Activated gamma-delta T cell (primary cell): Measurements from ENCODE around the gene RUNDC3A.
"Not testable (repeated sequence)": the region's sequence is repeated elsewhere in the genome, so short reads cannot be mapped to it uniquely, and the experiment has no call there.

Experiments used
- DNase-seq: peaks from one replicate; lab custom pipeline; 2025; lab: John Stamatoyannopoulos, UW

The RUNDC3A gene

DNA sequence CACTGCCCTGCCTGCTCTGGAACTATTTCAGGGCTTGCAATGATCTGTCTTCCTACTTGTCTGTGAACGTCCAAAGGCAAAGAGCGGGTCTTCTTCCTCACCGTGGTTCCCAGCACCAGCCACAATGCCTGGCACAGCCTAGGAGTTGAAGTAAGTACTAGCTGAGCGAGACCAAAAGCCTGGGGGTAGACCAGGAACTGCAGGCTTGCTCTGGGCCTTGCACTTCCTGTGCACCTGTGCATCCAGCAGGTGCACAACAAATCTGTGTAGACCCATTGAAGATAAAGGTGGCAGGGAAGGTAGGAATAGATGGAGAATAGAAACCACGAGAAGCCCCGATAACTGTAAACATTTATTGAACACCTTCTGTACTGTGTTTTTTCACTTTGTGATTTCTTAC, 50.6 kb downstream of the RUNDC3A start:
- DNase-seq, result no peak

DNA sequence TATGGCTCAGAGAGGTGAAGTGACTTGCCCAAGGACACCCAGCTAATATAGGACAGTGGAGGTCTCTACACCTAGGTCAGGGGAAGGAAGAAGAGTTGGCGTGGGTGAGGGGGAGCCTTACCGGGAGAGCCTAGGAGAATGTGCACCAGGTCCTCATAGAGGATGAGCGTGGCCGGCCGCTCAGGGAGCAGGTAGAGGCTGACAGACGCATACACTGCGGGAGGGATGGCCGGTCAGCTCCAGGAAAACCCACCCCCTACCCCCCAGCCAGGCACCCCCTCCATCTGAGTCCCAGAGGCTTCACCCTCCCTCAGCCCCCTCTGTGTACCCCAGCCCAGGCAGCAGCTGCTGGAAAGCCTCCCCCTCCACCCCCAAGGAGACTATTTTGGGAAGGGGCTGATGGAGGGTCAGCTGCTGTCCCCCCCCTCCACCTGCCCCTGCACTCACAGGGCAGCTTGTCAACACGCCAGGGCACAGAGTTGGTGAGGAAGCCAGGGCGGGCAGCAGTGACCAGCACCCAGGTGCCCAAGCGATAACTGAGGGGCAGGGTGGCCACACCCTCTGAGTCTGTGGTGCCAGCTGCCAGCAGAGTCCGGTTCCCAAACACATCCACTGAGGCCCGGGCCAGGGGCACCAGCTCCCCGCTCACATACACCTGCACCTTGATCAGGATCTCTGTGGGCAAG, 51.2 kb downstream of the RUNDC3A start:
- DNase-seq, result no peak

DNA sequence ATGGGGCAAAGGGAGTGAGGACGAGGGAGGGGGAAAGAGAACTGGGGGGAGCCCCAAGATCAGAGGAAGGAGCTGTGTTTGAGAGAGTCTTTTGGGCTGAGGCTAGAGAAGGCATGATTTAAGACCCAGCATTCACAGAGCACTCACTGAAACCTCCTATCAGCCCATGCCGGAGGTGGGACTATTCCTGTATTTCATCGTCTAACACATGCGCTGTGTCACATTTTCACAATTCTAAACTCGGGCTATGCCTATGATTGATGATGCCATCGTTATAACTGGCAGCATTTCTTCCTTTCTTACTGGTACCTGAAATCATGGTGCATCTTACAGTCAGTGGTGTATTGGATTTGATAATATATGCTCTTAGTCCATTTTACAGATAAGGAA, 51.7 kb downstream of the RUNDC3A start:
- DNase-seq, result no peak

DNA sequence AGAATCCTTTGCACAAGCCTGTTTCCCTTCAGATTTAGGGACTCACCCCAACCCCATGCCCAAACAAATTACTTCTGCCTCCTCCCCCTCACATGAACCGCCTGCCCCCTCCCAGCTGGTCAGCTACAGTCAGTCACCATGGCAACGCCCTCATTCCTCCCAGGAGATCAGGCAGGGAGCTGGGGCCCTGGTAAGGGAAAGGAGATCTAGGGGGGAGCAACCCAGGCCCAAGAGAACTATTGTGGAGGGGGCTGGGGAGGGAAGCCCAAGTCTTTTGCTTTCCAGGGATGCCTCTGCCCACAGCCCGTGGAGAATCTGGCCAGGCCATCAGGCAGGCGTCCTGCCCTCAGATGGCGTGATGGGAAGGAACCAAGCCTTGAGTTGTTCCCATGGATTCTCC, 52.4 kb downstream of the RUNDC3A start:
- DNase-seq, result no peak

DNA sequence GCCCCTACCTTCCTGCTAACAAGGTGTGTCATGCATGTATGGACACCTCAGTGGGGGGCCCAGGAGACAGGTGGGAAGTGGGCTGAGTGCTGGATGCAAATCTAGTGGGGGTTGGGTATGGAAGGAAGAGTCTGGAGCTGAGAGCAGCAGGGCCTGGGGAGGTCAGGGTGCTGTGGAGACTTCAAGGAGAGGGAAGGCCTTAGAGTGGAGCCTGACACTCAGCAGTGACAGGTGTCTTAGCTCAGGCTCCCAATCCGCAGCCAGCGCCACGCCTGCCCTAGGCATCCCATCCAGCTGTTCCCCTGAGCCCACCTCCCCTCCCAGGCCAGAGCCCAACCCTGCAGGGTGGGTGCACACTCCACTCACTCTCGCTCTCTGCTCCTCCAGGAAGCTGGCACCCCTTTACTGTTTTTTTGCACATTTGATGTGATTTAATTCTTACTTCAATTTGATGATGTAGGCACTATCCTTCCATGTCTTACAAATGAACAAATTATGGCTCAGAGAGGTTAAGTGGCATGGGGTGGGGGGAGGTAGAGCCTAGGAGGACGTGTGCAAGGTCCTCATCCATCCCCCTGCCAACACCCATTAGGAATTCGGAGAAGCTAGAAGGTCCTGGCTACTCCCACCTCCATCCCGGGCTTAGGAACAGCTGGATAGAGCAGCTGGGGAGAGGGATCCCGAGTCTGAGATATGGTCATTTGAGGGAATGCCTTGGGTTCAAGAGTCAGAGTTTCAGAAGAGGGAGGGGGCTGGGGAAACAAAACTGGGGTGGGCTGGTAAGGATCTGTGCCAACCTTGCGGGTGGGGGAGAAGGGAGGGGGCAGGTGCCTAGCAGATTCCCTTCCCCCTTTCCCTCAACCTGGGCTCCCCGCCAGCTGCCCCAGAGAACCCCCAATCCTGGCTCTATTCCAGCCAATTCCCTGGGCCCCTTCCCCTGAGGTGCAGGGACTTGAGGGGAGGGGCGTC, 53.2 kb downstream of the RUNDC3A start:
- no peak for DNase-seq

DNA sequence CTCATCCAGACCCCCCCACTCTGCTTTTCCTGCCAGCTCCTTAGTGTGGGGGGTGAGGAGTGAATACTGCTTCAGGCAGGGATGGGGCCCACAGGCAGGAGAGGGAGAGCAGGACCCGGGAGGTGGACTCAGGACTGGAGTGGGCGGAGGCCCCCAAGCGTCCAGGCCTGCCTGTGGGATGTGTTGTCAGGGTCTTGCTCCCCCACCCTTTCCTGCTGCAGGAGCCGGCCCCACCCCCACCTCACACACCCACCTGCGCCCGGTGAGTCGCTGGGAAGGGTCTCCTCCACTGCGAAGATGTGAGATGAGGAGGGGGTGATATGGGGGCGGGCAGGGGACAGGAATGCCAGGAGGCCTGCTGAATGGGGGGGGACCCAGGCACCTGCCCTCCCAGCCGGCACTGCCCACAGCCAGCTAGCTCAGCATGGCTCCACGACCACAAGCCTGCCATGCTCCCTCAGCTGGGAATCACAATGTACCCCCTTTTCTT, 54.1 kb downstream of the RUNDC3A start:
- DNase-seq, result no peak

DNA sequence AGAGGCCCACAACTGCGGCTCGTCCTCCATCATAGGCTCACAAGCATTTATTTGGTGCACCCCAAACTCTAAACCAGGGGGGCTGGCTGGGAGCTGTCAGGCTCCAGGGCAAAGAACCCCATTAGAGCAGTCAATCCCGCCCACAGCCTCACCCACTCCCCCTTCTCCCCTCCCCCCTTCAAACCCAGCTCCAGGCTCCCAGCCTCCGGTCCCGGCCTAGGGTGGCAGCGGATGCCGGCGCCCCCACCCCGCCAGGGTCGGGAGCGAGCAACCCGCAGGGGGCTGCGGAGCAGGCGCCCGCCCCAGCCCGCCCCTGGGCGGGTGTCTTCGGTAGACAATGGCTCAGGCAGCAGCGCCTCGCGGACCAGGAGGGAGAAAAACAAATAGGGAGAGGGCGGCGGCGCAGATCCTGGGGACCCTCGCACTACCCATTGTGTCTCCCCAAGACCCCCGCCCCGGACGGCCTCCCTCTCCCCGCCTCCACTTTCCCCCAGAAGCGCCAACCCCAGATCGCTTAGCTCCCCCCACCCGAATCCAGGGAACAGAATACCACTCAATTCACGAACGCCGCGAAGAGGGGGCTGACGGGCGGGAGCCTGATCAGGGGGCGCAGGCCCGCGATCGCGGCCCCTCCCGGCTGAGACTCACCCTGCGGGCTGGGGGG, 54.7 kb downstream of the RUNDC3A start:
- DNase-seq, result no peak

DNA sequence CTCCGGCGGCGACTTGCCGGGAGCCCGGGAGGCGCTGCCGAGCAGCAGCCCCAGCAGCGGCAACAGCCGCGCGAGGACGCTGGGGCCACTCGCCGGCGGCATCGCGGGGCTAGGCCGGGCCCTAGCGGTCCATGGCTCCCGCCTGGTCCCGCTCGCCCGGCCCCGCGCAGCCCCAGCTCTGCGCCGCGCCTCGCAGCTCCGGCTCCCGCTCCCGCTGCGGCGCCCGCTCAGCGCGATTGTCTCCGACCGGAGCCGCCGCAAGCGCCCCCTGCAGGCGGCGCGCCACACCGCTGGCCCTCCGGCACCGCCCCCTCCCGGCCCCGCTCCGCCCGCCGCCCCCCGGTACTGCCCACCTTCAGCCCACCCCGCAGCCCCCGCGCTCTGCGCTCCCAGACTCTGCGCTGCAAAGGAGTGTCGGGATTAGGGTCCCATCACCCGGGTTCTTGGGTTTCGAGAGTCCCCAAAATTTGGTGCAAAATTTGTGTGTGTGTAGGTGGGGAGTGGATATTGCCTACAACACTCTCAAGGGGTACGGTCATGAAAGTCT, 55.3 kb downstream of the RUNDC3A start, which contains the start of gene FAM171A2:
TSS of gene FAM171A2 (minus strand) at position 241 of the 547 bp plus-strand sequence. CDS start at position 102, 139 bp downstream.
- DNase-seq, result peak; percentile 50

DNA sequence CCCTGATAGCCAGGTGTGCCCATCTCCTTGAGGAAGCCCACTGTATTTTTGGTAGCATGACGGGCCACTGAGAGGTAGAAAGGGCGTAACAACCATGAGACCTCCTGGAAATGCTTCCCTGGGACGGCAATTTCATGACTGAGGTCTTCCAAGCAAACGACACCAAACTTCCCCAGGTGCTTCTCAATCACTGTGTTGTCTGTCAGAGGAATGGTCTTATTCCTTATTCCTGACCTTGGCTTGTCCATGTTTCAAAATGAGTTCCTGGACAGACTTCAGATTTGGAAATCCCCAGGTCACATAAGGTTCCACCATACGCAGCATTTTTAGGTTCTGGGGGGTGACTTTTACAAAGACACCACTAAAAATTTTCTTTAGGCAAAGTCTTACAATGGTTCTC, 56.6 kb downstream of the RUNDC3A start:
- DNase-seq, result not testable (repeated sequence)

DNA sequence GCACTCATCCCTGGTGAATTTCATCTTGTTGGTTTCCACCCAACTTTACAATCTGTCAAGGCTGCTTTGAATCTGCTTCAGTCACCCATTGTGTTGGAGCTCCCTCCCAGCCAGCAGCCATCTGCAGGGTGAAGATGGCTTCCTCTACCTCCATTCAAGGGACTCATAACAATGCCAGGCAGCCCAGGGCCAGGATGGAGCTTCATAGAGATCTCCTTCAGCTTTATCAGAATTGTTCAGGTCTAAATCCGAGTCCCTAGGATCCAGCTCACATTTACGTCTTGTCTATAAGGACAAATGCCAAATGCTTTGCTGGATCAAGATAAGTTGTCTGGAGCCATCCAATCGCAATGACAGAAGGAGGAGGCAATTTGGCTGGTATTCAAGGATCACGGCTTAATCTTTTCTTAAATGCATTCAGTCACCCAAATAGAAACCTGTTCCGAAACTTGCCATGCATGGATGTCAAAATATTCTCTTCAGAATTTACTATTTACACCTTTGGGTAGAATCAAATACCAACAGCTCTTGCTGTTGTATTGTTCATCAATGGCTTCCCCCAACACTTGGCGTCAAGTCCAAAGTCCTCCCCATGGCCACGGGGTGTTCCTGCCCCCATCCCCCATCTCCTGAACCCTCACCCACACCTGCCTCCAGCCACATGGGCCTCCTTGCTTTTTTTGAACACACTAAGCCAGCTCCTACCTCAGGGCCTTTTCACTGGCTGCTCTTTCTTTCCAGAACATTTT, 59.0 kb downstream of the RUNDC3A start:
- no peak for DNase-seq
